Psoas muscle (tissue), 8 donors: ENCODE measurements around the gene LPCAT3. TPM values are rescaled to one million over a fixed set of nuclear protein-coding genes. Genes with fewer than 3 reads are reported as not detected.

Experiments used
- ATAC-seq, 4 donors: fragments of 200-7000 bp; cut with Tn5 transposase; one replicate each; pipeline ENCODE4 v1.9.1; 2020; ENCODE audit warnings: moderate library complexity in 3 of 4, mild to moderate bottlenecking in 2 of 4
- DNase-seq, 2 donors: peaks; one replicate each; pipeline ENCODE4 v3.0.0-alpha.2; 2020
- H3K27ac ChIP-seq: fragments of 200-600 bp; one replicate; pipeline ENCODE4 v1.8.0; 2022
- H3K27me3 ChIP-seq, 3 donors: fragments of 200-600 bp in 1 of 3; one replicate each; pipeline versions ENCODE4 v1.6.1 to v1.8.0; 2013 to 2022; ENCODE audit warnings: low read length in 2 of 3, mild to moderate bottlenecking in 2 of 3, moderate library complexity in 1 of 3; ENCODE audit not compliant: insufficient read depth in 3 of 3
- H3K36me3 ChIP-seq, 2 donors: fragments of 200-600 bp in 1 of 2; one replicate each; pipeline versions ENCODE4 v1.6.1 to v1.8.0; 2013 to 2022; ENCODE audit warnings: low read depth in 1 of 2, mild to moderate bottlenecking in 1 of 2, moderate library complexity in 1 of 2; ENCODE audit not compliant: insufficient read depth in 1 of 2
- H3K4me1 ChIP-seq: fragments of 200-600 bp; one replicate; pipeline ENCODE4 v1.8.0; 2022
- H3K4me3 ChIP-seq: fragments of 200-600 bp; one replicate; pipeline ENCODE4 v1.8.0; 2022; ENCODE audit warnings: mild to moderate bottlenecking
- H3K9me3 ChIP-seq: fragments of 200-600 bp; one replicate; pipeline ENCODE4 v1.8.0; 2022
- CTCF ChIP-seq: fragments of 200-600 bp; IDR thresholded peaks from one replicate; pipeline ENCODE4 v1.8.0; 2022; ENCODE audit warnings: antibody characterized with exemption
- WGBS, 3 donors: extraction: QIAGEN DNeasy Blood & Tissue Kit; methylation state at CpG; one replicate each; pipeline versions ENCODE4 v1.1.6 to v1.1.7; 2013; 5-methylcytosine and 5-hydroxymethylcytosine counted together
- intact Hi-C, 2 donors: fragments of 100-400 bp; cut with DNase I; formaldehyde crosslinking; loops; one replicate each; pipeline versions ENCODE4 v1.11.0 to v1.14.2; 2022
- polyA plus RNA-seq, 3 donors: library from polyadenylated mRNA; stranded (reverse); fragments of 200-250 nt; gene quantifications; one replicate each; pipeline ENCODE4 v1.2.3, GENCODE V29; 2013
- total RNA-seq, 4 donors: library from RNA; stranded (reverse); fragmentation: NEBNext Ultra II Directional in 2 of 4; extraction: Animal tissue kit (Norgen Biotek cat#: 25700) in 2 of 4; gene quantifications; one replicate each; pipeline versions ENCODE4 v1.2.1 to v1.2.4, GENCODE V29; 2021 to 2023
- donor health status: healthy with polysubstance abuse.
- donor health status: DM: no; HTN: no; CAD: no; lungs with moderate emphysema.
- donor health status: Bipolar disorder and iron deficiency.
- donor health status: healthy.
- donor health status: DM: yes; HTN: yes; CAD: no.
- donor health status: DM: no; HTN: no; CAD: no.
- donor health status: DM: no; HTN: no; CAD: no.
- donor health status: DM: yes; HTN: yes; CAD: no.

LPCAT3 gene
- total and polyA plus RNA-seq, 7 donors: 13.9 to 56.5 (median 26.2) TPM

GRCh38 chr12:6967651-6968100, 50.6 kb downstream of the LPCAT3 start:
- DNase-seq: no peak
- no peaks in the 10 kb centered on the region for H3K27me3 ChIP-seq

GRCh38 chr12:6966351-6966750, 51.9 kb downstream of the LPCAT3 start:
- intact Hi-C loops: loop anchor here in 1 of 2 donors (5.0 kb wide), 1 partner anchor 51 kb away; the partner anchor contains the start of gene LPCAT3
- H3K4me1 ChIP-seq: peaks cover 24% of the 10 kb centered on the region
- WGBS, 3 donors: 84 to 85% (median 84%) methylated on average over 7 of the region's 7 CpGs

More at GRCh38 chr12:6967651-6968100, 50.6 kb downstream of the LPCAT3 start:
- H3K4me1 ChIP-seq: peaks cover 32% of the 10 kb centered on the region
- no peak overlapping the region for H3K4me3 ChIP-seq
- peaks cover 18 to 47% of the 10 kb centered on the region in 2 donors for H3K36me3 ChIP-seq
- H3K9me3 ChIP-seq: no peaks in the 10 kb centered on the region
- intact Hi-C loops: loop anchor here in 1 of 2 donors (5.0 kb wide), 1 partner anchor 50 kb away; the partner anchor contains the start of gene LPCAT3
- WGBS, 3 donors: 86 to 91% (median 90%) methylated on average over 10 of the region's 10 CpGs
- no peak for TF ChIP-seq CTCF
- no peak for ATAC-seq
- H3K27ac ChIP-seq: no peak overlapping the region

GRCh38 chr12:6965714-6966113, 52.6 kb downstream of the LPCAT3 start:
- no peak for DNase-seq
- no peaks in the 10 kb centered on the region for H3K27me3 ChIP-seq
- H3K27ac ChIP-seq: peak overlapping the region; percentile 85
- WGBS, 3 donors: 75 to 80% (median 78%) methylated on average over 4 of the region's 4 CpGs
- peaks cover 18 to 47% of the 10 kb centered on the region in 2 donors for H3K36me3 ChIP-seq
- TF ChIP-seq CTCF: no peak
- H3K9me3 ChIP-seq: no peaks in the 10 kb centered on the region
- intact Hi-C loops: loop anchor here in 1 of 2 donors (5.0 kb wide), 1 partner anchor 52 kb away; the partner anchor contains the start of gene LPCAT3
- ATAC-seq: no peak
- peaks cover 29% of the 10 kb centered on the region for H3K4me1 ChIP-seq
- no peak overlapping the region for H3K4me3 ChIP-seq

More at GRCh38 chr12:6966351-6966750, 51.9 kb downstream of the LPCAT3 start:
- no peaks in the 10 kb centered on the region for H3K27me3 ChIP-seq
- no peaks in the 10 kb centered on the region for H3K9me3 ChIP-seq
- no peak for TF ChIP-seq CTCF
- ATAC-seq (no peak), DNase-seq (no peak)
- H3K4me3 ChIP-seq: no peak overlapping the region
- no peak overlapping the region for H3K27ac ChIP-seq
- H3K36me3 ChIP-seq: peaks cover 18 to 47% of the 10 kb centered on the region in 2 donors

GRCh38 chr12:6965026-6965661, 53.1 kb downstream of the LPCAT3 start:
- Histone ChIP-seq H3K4me1 (peaks cover 29% of the 10 kb centered on the region), H3K27me3 (no peaks in the 10 kb centered on the region), H3K4me3 (no peak overlapping the region), H3K9me3 (no peaks in the 10 kb centered on the region), H3K27ac (peak overlapping the region; percentile 85), H3K36me3 (peaks cover 18 to 47% of the 10 kb centered on the region in 2 donors)
- peak; percentile 87 for TF ChIP-seq CTCF
- peak; percentile 89 to 93 for DNase-seq
- intact Hi-C loops: loop anchor here in 1 of 2 donors (5.0 kb wide), 1 partner anchor 52 kb away; the partner anchor contains the start of gene LPCAT3
- peak; percentile 68 to 83 (median 77) for ATAC-seq
- WGBS, 3 donors: 20 to 25% (median 21%) methylated on average over 12 of the region's 12 CpGs
